ENCODE measurements around the gene SRSF10.

DNA sequence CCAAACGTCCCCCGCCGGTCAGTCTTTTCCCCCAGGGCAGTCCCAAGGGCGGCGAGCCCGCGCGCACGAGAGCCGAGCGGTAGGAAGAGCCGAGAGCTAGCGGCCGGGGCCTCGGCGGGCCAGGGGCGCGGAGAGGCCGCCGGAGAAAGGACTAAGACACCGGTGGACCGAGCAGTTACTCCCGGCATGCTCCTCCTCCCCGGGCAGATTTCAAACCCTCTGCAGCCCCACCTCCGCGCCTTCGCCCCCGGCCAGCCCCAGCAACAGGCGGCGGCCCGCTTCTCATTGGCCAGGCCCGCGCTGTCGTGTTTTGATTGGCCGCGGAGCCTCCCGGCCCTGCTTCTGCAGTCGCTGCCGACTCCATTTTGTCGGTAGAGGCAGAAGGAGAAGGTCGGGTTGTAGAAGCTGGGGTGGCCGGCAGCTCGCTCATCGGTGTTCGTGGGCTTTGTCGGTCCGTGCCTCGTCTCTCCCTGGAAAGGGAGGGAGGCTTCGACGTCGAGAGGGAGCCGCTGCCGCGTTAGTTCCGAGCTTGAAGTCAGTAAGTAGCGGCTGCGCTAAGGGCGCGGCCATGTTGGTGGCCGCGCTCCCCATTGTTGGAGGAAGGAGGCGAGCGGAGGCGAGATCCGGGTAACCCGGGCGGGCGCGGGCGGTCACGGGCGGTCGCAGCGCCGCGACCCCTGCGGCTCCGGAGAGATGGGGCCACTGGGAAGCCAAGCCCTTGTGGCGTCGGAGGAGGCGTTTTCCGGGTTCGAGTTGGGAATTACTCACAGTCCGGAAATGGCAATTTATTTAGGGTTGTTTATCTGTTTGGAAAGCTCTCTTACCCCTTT is 20.5 kb downstream of the SRSF10 start, which contains the start of gene PNRC2:
- TF ChIP-seq, protein P1, sequence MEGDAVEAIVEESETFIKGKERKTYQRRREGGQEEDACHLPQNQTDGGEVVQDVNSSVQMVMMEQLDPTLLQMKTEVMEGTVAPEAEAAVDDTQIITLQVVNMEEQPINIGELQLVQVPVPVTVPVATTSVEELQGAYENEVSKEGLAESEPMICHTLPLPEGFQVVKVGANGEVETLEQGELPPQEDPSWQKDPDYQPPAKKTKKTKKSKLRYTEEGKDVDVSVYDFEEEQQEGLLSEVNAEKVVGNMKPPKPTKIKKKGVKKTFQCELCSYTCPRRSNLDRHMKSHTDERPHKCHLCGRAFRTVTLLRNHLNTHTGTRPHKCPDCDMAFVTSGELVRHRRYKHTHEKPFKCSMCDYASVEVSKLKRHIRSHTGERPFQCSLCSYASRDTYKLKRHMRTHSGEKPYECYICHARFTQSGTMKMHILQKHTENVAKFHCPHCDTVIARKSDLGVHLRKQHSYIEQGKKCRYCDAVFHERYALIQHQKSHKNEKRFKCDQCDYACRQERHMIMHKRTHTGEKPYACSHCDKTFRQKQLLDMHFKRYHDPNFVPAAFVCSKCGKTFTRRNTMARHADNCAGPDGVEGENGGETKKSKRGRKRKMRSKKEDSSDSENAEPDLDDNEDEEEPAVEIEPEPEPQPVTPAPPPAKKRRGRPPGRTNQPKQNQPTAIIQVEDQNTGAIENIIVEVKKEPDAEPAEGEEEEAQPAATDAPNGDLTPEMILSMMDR (IDR thresholded peaks at IDR 0.05 in 8 of 11, conservative IDR thresholded peaks at IDR 0.05 in 3 of 11): peak in 4 of 11 experiments; percentile 16 to 43 (median 32)
- peak in 2 of 3 donors; percentile 77 to 80 for TF ChIP-seq POLR2A (IDR thresholded peaks at IDR 0.05)
